ENCODE data around the gene MGAT1.

MGAT1 gene

DNA sequence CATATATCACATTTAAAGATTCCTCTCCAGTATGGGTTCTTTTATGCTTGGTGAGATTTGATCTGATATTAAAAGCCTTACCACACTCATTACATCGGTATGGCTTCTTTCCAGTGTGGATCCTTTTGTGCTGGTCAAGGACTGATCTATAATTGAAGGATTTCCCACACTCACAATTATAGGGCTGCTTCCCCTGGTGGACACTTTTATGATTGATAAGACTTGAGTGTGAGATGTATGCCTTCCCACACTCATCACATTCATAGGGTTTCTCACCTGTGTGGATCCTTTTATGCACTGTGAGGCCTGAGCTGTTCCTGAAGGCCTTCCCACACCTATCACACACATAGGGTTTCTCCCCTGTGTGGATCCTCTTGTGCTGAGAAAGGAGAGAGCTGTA lies 46.3 kb upstream of the MGAT1 start:
- Histone ChIP-seq H3K9ac (ENCODE audit: low read length) (no peak overlapping the region), H3K36me3 (ENCODE audit: insufficient read depth, low read length) (peaks cover 84% of the 10 kb centered on the region), H3K79me2 (ENCODE audit: insufficient read depth, low read length) (no peaks in the 10 kb centered on the region), H3F3A (ENCODE audit: insufficient read depth, low read length) (no peaks in the 10 kb centered on the region), H3K27ac (ENCODE audit: low read depth, low read length, poor library complexity, severe bottlenecking) (no peak overlapping the region), H3K9me2 (ENCODE audit: low read depth, low read length) (no peaks in the 10 kb centered on the region), H4K20me1 (ENCODE audit: insufficient read depth, low read length) (no peaks in the 10 kb centered on the region), H3K4me1 (ENCODE audit: insufficient read depth, low read length, severe bottlenecking) (no peaks in the 10 kb centered on the region), H2AFZ (ENCODE audit: low read length) (no peak overlapping the region), H3K4me2 (ENCODE audit: low read length) (no peak overlapping the region), H3K4me3 (ENCODE audit: low read depth, low read length, poor library complexity, severe bottlenecking) (no peak overlapping the region), H3K9me3 (ENCODE audit: low read length) (peaks cover 40% of the 10 kb centered on the region), H3K27me3 (ENCODE audit: insufficient read depth, low read length) (no peaks in the 10 kb centered on the region)
- TF ChIP-seq EZH2 (IDR thresholded peaks at IDR 0.05; ENCODE audit: borderline replicate concordance, low read length), result no peak
- TF ChIP-seq, protein P1, sequence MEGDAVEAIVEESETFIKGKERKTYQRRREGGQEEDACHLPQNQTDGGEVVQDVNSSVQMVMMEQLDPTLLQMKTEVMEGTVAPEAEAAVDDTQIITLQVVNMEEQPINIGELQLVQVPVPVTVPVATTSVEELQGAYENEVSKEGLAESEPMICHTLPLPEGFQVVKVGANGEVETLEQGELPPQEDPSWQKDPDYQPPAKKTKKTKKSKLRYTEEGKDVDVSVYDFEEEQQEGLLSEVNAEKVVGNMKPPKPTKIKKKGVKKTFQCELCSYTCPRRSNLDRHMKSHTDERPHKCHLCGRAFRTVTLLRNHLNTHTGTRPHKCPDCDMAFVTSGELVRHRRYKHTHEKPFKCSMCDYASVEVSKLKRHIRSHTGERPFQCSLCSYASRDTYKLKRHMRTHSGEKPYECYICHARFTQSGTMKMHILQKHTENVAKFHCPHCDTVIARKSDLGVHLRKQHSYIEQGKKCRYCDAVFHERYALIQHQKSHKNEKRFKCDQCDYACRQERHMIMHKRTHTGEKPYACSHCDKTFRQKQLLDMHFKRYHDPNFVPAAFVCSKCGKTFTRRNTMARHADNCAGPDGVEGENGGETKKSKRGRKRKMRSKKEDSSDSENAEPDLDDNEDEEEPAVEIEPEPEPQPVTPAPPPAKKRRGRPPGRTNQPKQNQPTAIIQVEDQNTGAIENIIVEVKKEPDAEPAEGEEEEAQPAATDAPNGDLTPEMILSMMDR (IDR thresholded peaks at IDR 0.05; ENCODE audit: low read length), result no peak

DNA sequence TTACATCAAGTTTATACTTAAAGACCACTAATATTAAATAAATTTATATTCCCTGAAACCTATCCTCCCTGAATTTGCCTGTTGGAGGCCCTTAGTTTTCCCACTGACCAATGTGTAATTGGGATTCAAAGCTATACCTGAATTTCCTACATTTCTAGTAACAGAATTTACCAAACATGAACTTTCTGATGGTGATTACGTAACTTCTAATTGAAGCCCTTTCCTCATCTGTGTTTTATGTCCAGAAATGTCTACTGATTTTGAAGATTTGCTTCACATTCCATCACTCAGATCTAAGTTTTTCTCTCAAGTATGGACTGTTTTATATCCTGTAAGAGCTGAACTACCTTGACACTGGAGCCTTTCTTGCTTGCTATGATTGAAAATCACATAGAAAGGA lies 45.7 kb upstream of the MGAT1 start:
- no peaks in the 10 kb centered on the region for H3F3A ChIP-seq (ENCODE audit: insufficient read depth, low read length)
- H3K27ac ChIP-seq (ENCODE audit: low read depth, low read length, poor library complexity, severe bottlenecking), result no peak overlapping the region
- H3K4me3 ChIP-seq (ENCODE audit: low read depth, low read length, poor library complexity, severe bottlenecking), result no peak overlapping the region
- no peaks in the 10 kb centered on the region for H3K27me3 ChIP-seq (ENCODE audit: insufficient read depth, low read length)
- no peaks in the 10 kb centered on the region for H3K79me2 ChIP-seq (ENCODE audit: insufficient read depth, low read length)
- TF ChIP-seq EZH2 (IDR thresholded peaks at IDR 0.05; ENCODE audit: borderline replicate concordance, low read length), result no peak
- TF ChIP-seq, protein P1 (IDR thresholded peaks at IDR 0.05; ENCODE audit: low read length), result no peak
- peaks cover 80% of the 10 kb centered on the region for H3K36me3 ChIP-seq (ENCODE audit: insufficient read depth, low read length)
- no peaks in the 10 kb centered on the region for H3K4me1 ChIP-seq (ENCODE audit: insufficient read depth, low read length, severe bottlenecking)
- no peaks in the 10 kb centered on the region for H3K9me2 ChIP-seq (ENCODE audit: low read depth, low read length)
- peaks cover 40% of the 10 kb centered on the region for H3K9me3 ChIP-seq (ENCODE audit: low read length)
- no peaks in the 10 kb centered on the region for H4K20me1 ChIP-seq (ENCODE audit: insufficient read depth, low read length)
- no peak overlapping the region for H3K4me2 ChIP-seq (ENCODE audit: low read length)
- H3K9ac ChIP-seq (ENCODE audit: low read length), result no peak overlapping the region
- H2AFZ ChIP-seq (ENCODE audit: low read length), result no peak overlapping the region

DNA sequence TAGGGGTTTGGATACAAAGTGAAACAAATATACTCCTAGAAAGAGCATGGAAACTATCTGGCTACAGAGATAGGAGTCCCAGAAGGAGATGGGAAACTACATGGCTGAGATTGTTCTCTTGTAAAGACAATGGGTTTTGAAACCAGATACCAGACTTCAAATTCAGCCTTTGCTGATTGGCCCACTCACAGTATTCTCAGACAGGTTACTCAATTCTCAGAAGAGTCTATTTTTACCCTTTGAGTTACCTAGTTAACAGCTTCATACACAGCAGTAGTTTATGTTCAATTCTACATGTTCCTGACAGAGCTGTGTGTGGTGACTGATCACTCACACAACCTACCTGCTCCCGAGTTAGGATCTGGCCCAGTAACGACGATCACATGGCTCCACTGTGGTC lies 44.4 kb upstream of the MGAT1 start:
- Histone ChIP-seq H3K9ac (ENCODE audit: low read length) (no peak overlapping the region), H3K36me3 (ENCODE audit: insufficient read depth, low read length) (peaks cover 68% of the 10 kb centered on the region), H3K79me2 (ENCODE audit: insufficient read depth, low read length) (no peaks in the 10 kb centered on the region), H3F3A (ENCODE audit: insufficient read depth, low read length) (no peaks in the 10 kb centered on the region), H3K27ac (ENCODE audit: low read depth, low read length, poor library complexity, severe bottlenecking) (no peak overlapping the region), H3K9me2 (ENCODE audit: low read depth, low read length) (no peaks in the 10 kb centered on the region), H3K4me2 (ENCODE audit: low read length) (no peak overlapping the region), H4K20me1 (ENCODE audit: insufficient read depth, low read length) (no peaks in the 10 kb centered on the region), H2AFZ (ENCODE audit: low read length) (no peak overlapping the region), H3K9me3 (ENCODE audit: low read length) (peaks cover 40% of the 10 kb centered on the region), H3K4me3 (ENCODE audit: low read depth, low read length, poor library complexity, severe bottlenecking) (no peak overlapping the region), H3K4me1 (ENCODE audit: insufficient read depth, low read length, severe bottlenecking) (no peaks in the 10 kb centered on the region), H3K27me3 (ENCODE audit: insufficient read depth, low read length) (no peaks in the 10 kb centered on the region)
- no peak for TF ChIP-seq EZH2 (IDR thresholded peaks at IDR 0.05; ENCODE audit: borderline replicate concordance, low read length)
- TF ChIP-seq, protein P1 (IDR thresholded peaks at IDR 0.05; ENCODE audit: low read length), result no peak

Data from OCI-LY1 (cell line).